Keratinocyte (primary cell): ENCODE data around the gene GNPTG. TPM values are rescaled to one million over a fixed set of nuclear protein-coding genes. Genes with fewer than 3 reads are reported as not detected.

Experiments used
- DNase-seq: peaks from one replicate; pipeline ENCODE4 v3.0.0-alpha.2; 2011; ENCODE audit warnings: low read depth, missing footprints, low spot score
- FAIRE-seq: peaks from 2 replicates; lab custom pipeline; 2011; peaks lifted over from hg19 to GRCh38; lab: Jason Lieb, UNC
- H2AFZ ChIP-seq: 2 replicates; pipeline ENCODE4 v1.6.0; 2012; ENCODE audit warnings: low read length, control low read depth, inconsistent platforms; ENCODE audit not compliant: control insufficient read depth
- H3K27ac ChIP-seq: 2 replicates; pipeline ENCODE4 v1.5.1; 2011; ENCODE audit warnings: low read length; ENCODE audit not compliant: control insufficient read depth, insufficient read depth
- H3K27me3 ChIP-seq: 3 replicates; pipeline ENCODE4 v1.6.0; 2011; ENCODE audit warnings: low read length; ENCODE audit not compliant: control insufficient read depth, insufficient read depth; ENCODE audit errors: extremely low read depth
- H3K36me3 ChIP-seq, 2 experiments: 2 replicates in 1 of 2; 3 replicates in 1 of 2; pipeline ENCODE4 v1.5.1; 2011; ENCODE audit warnings: low read length in 2 of 2, mild to moderate bottlenecking in 1 of 2; ENCODE audit not compliant: control insufficient read depth in 2 of 2, insufficient read depth in 2 of 2; ENCODE audit errors: extremely low read depth in 1 of 2
- H3K4me1 ChIP-seq: 3 replicates; pipeline ENCODE4 v1.5.1; 2011; ENCODE audit warnings: low read length; ENCODE audit not compliant: control insufficient read depth, insufficient read depth; ENCODE audit errors: extremely low read depth
- H3K4me2 ChIP-seq: 3 replicates; pipeline ENCODE4 v1.6.0; 2011; ENCODE audit warnings: low read depth, low read length; ENCODE audit not compliant: control insufficient read depth, insufficient read depth; ENCODE audit errors: extremely low read depth
- H3K4me3 ChIP-seq, 3 experiments: fragments of 200-600 bp in 1 of 3; sonication (generic) in 1 of 3; 2 replicates in 2 of 3; 3 replicates in 1 of 3; pipeline ENCODE4 v1.5.1; 2011 to 2016; ENCODE audit warnings: low read length in 3 of 3, mild to moderate bottlenecking in 3 of 3, control low read depth in 2 of 3, inconsistent platforms in 1 of 3, low read depth in 1 of 3, mixed read lengths in 1 of 3, mixed run types in 1 of 3, moderate library complexity in 1 of 3; ENCODE audit not compliant: control insufficient read depth in 2 of 3, insufficient read depth in 2 of 3; ENCODE audit errors: extremely low read depth in 1 of 3
- H3K79me2 ChIP-seq: 2 replicates; pipeline ENCODE4 v1.6.0; 2012; ENCODE audit warnings: low read length; ENCODE audit not compliant: control insufficient read depth, insufficient read depth
- H3K9ac ChIP-seq: 3 replicates; pipeline ENCODE4 v1.6.0; 2011; ENCODE audit warnings: low read length; ENCODE audit not compliant: control insufficient read depth, insufficient read depth; ENCODE audit errors: extremely low read depth
- H3K9me1 ChIP-seq: 3 replicates; pipeline ENCODE4 v1.6.0; 2011; ENCODE audit warnings: low read length; ENCODE audit not compliant: control insufficient read depth, insufficient read depth; ENCODE audit errors: extremely low read depth
- H3K9me3 ChIP-seq: 2 replicates; pipeline ENCODE4 v1.5.1; 2012; ENCODE audit warnings: low read depth, low read length; ENCODE audit not compliant: control insufficient read depth
- H4K20me1 ChIP-seq: 3 replicates; pipeline ENCODE4 v1.6.0; 2011; ENCODE audit warnings: low read length; ENCODE audit not compliant: control insufficient read depth, insufficient read depth; ENCODE audit errors: extremely low read depth
- EZH2 ChIP-seq: IDR thresholded peaks from one replicate; pipeline ENCODE4 v1.6.1; 2012; ENCODE audit warnings: inconsistent platforms, mild to moderate bottlenecking, low read length, moderate library complexity
- dilution Hi-C: fragments of 300-500 bp; cut with MboI; formaldehyde crosslinking; loops from one replicate; pipeline ENCODE4 v1.7.0; 2020; ENCODE audit warnings: low sequenced_read_pairs; ENCODE audit not compliant: extremely low pct_ligation_motif_present
- polyA plus RNA-seq, 5 experiments: library from polyadenylated mRNA; depleted of rRNA in 3 of 5; stranded (reverse) in 3 of 5; stranded (forward) in 1 of 5; unstranded in 1 of 5; fragments of >200 nt; gene quantifications; 1 replicate in 1 of 5; 2 replicates in 3 of 5; 3 replicates in 1 of 5; pipeline versions ENCODE4 v1.2.1 to v1.2.3, GENCODE V29; 2011 to 2012; ENCODE audit warnings: missing spikeins in 2 of 5, low read depth in 1 of 5, low replicate concordance in 1 of 5
- TF ChIP-seq, protein P1 (sequence below), 3 experiments: IDR thresholded peaks in 1 of 3; conservative IDR thresholded peaks in 1 of 3; optimal IDR thresholded peaks in 1 of 3; 2 replicates in 2 of 3; 3 replicates in 1 of 3; pipeline versions ENCODE3 to v1.5.1; 2011; ENCODE audit warnings: low read length in 3 of 3, mild to moderate bottlenecking in 3 of 3, moderate library complexity in 2 of 3, control low read depth in 1 of 3, inconsistent platforms in 1 of 3; ENCODE audit not compliant: insufficient read depth in 2 of 3; ENCODE audit errors: extremely low read depth in 1 of 3

The GNPTG gene
- polyA plus RNA-seq, 1 donor (not counting 4 experiments of a cell fraction or from before 2014, with no cell fraction given): 30.9 TPM

GRCh38 chr16:1324286-1324826, 27.4 kb upstream of the GNPTG start:
- H4K20me1 ChIP-seq: peaks cover 3% of the 10 kb centered on the region
- DNase-seq: no peak
- H3K79me2 ChIP-seq: peaks cover 8% of the 10 kb centered on the region
- no peaks in the 10 kb centered on the region for H3K9me1 ChIP-seq
- no peaks in the 10 kb centered on the region for H3K4me1 ChIP-seq
- H3K9ac ChIP-seq: no peak overlapping the region
- dilution Hi-C loops: no loop called here
- no peak overlapping the region for H3K27ac ChIP-seq
- no peak overlapping the region for H2AFZ ChIP-seq
- no peak for FAIRE-seq
- no peak overlapping the region for H3K4me2 ChIP-seq
- H3K27me3 ChIP-seq: no peaks in the 10 kb centered on the region
- no peak overlapping the region for H3K4me3 ChIP-seq
- no peaks in the 10 kb centered on the region for H3K9me3 ChIP-seq
- no peak for TF ChIP-seq EZH2
- TF ChIP-seq, protein P1, sequence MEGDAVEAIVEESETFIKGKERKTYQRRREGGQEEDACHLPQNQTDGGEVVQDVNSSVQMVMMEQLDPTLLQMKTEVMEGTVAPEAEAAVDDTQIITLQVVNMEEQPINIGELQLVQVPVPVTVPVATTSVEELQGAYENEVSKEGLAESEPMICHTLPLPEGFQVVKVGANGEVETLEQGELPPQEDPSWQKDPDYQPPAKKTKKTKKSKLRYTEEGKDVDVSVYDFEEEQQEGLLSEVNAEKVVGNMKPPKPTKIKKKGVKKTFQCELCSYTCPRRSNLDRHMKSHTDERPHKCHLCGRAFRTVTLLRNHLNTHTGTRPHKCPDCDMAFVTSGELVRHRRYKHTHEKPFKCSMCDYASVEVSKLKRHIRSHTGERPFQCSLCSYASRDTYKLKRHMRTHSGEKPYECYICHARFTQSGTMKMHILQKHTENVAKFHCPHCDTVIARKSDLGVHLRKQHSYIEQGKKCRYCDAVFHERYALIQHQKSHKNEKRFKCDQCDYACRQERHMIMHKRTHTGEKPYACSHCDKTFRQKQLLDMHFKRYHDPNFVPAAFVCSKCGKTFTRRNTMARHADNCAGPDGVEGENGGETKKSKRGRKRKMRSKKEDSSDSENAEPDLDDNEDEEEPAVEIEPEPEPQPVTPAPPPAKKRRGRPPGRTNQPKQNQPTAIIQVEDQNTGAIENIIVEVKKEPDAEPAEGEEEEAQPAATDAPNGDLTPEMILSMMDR (optimal IDR thresholded peaks at IDR 0.05 in 1 of 3, IDR thresholded peaks at IDR 0.05 in 1 of 3, conservative IDR thresholded peaks at IDR 0.05 in 1 of 3; ENCODE audit: extremely low read depth in 1 of 3, insufficient read depth in 2 of 3, low read length in 3 of 3): no peak
- peaks cover 18 to 24% of the 10 kb centered on the region in 2 experiments for H3K36me3 ChIP-seq

GRCh38 chr16:1325261-1325660, 26.5 kb upstream of the GNPTG start:
- Histone ChIP-seq H4K20me1 (peaks cover 3% of the 10 kb centered on the region), H3K9ac (no peak overlapping the region), H3K9me3 (no peaks in the 10 kb centered on the region), H3K27me3 (no peaks in the 10 kb centered on the region), H3K4me3 (no peak overlapping the region), H3K79me2 (peaks cover under 1% of the 10 kb centered on the region), H3K9me1 (no peaks in the 10 kb centered on the region), H3K27ac (no peak overlapping the region), H3K4me1 (no peaks in the 10 kb centered on the region), H3K4me2 (no peak overlapping the region), H2AFZ (no peak overlapping the region), H3K36me3 (peaks cover 9 to 21% of the 10 kb centered on the region in 2 experiments)
- FAIRE-seq: no peak
- TF ChIP-seq, protein P1 (optimal IDR thresholded peaks at IDR 0.05 in 1 of 3, IDR thresholded peaks at IDR 0.05 in 1 of 3, conservative IDR thresholded peaks at IDR 0.05 in 1 of 3; ENCODE audit: extremely low read depth in 1 of 3, insufficient read depth in 2 of 3, low read length in 3 of 3): no peak
- no peak for TF ChIP-seq EZH2
- dilution Hi-C loops: no loop called here
- DNase-seq: no peak
